Progenitor cell of endocrine pancreas (in vitro differentiated cells): ENCODE data around the gene HSPA1B. TPM values are rescaled to one million over a fixed set of nuclear protein-coding genes. Genes with fewer than 3 reads are reported as not detected.

Experiments
- DNase-seq: peaks from one replicate; pipeline ENCODE4 v3.0.0; 2021; ENCODE audit warnings: low spot score; ENCODE audit not compliant: unreplicated experiment
- H3K27ac Mint-ChIP-seq: 2 replicates; pipeline ENCODE4 v1.8.0; 2021; ENCODE audit warnings: mild to moderate bottlenecking, moderate library complexity, mixed read lengths
- H3K27me3 Mint-ChIP-seq: 2 replicates; pipeline ENCODE4 v1.8.0; 2021; ENCODE audit warnings: mixed read lengths
- H3K36me3 Mint-ChIP-seq: 2 replicates; pipeline ENCODE4 v1.8.0; 2022; ENCODE audit warnings: mixed read lengths; ENCODE audit not compliant: insufficient read depth
- H3K4me1 Mint-ChIP-seq: 2 replicates; pipeline ENCODE4 v1.8.0; 2021; ENCODE audit warnings: low read depth, mixed read lengths
- H3K4me3 Mint-ChIP-seq: 2 replicates; pipeline ENCODE4 v1.8.0; 2021; ENCODE audit warnings: low read depth, mild to moderate bottlenecking, moderate library complexity, mixed read lengths
- H3K9me3 Mint-ChIP-seq: 2 replicates; pipeline ENCODE4 v1.8.0; 2021; ENCODE audit warnings: low read depth, mixed read lengths
- long read RNA-seq: library from polyadenylated mRNA; unstranded; transcript quantifications from one replicate; pipeline ENCODE4 v2.0.0, GENCODE V29; 2020
- total RNA-seq: library from RNA; stranded (reverse); gene quantifications from 2 replicates; pipeline ENCODE4 v1.2.1, GENCODE V29; 2021
- TF ChIP-seq, protein P1 (sequence below): fragments of 200-600 bp; sonication (generic); IDR thresholded peaks from one replicate; pipeline ENCODE4 v1.5.0; 2021; ENCODE audit warnings: antibody characterized with exemption, mild to moderate bottlenecking; ENCODE audit not compliant: unreplicated experiment

HSPA1B gene
- 152 and 165 TPM in 2 replicates for total RNA-seq
- long read RNA-seq, transcript HSPA1B-201 (1 exons, 2,521 nt): major isoform, 82 of 85 reads
- long read RNA-seq, partial matches to known transcripts: 0 of 85 reads
- long read RNA-seq, other reads (novel, unspliced or antisense): 3 of 85 reads

- Mint-ChIP-seq H3K36me3 (no peaks in the 10 kb centered on the region), H3K4me3 (peak within 1 kb of the TSS; percentile 91), H3K9me3 (no peaks in the 10 kb centered on the region), H3K27me3 (no peaks in the 10 kb centered on the region), H3K27ac (peak within 1 kb of the TSS; percentile 97), H3K4me1 (peaks cover 39% of the 10 kb centered on the region)
- TF ChIP-seq, protein P1, sequence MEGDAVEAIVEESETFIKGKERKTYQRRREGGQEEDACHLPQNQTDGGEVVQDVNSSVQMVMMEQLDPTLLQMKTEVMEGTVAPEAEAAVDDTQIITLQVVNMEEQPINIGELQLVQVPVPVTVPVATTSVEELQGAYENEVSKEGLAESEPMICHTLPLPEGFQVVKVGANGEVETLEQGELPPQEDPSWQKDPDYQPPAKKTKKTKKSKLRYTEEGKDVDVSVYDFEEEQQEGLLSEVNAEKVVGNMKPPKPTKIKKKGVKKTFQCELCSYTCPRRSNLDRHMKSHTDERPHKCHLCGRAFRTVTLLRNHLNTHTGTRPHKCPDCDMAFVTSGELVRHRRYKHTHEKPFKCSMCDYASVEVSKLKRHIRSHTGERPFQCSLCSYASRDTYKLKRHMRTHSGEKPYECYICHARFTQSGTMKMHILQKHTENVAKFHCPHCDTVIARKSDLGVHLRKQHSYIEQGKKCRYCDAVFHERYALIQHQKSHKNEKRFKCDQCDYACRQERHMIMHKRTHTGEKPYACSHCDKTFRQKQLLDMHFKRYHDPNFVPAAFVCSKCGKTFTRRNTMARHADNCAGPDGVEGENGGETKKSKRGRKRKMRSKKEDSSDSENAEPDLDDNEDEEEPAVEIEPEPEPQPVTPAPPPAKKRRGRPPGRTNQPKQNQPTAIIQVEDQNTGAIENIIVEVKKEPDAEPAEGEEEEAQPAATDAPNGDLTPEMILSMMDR: no peak
- peak; percentile 94 for DNase-seq
Observed at GRCh38 chr6:31827286-31828079, at the start of gene HSPA1B. TSS of gene HSPA1B (plus strand) at chr6:31827738. CDS start at chr6:31827951, 213 bp downstream.

GRCh38 chr6:31778193-31778592, 49.3 kb upstream of the HSPA1B start:
- no peaks in the 10 kb centered on the region for H3K9me3 Mint-ChIP-seq
- H3K36me3 Mint-ChIP-seq: peaks cover 5% of the 10 kb centered on the region
- H3K27ac Mint-ChIP-seq: no peak overlapping the region
- H3K4me3 Mint-ChIP-seq: no peak overlapping the region
- H3K4me1 Mint-ChIP-seq: peaks cover 12% of the 10 kb centered on the region
- H3K27me3 Mint-ChIP-seq: no peaks in the 10 kb centered on the region
- no peak for DNase-seq
- TF ChIP-seq, protein P1: no peak

DNA sequence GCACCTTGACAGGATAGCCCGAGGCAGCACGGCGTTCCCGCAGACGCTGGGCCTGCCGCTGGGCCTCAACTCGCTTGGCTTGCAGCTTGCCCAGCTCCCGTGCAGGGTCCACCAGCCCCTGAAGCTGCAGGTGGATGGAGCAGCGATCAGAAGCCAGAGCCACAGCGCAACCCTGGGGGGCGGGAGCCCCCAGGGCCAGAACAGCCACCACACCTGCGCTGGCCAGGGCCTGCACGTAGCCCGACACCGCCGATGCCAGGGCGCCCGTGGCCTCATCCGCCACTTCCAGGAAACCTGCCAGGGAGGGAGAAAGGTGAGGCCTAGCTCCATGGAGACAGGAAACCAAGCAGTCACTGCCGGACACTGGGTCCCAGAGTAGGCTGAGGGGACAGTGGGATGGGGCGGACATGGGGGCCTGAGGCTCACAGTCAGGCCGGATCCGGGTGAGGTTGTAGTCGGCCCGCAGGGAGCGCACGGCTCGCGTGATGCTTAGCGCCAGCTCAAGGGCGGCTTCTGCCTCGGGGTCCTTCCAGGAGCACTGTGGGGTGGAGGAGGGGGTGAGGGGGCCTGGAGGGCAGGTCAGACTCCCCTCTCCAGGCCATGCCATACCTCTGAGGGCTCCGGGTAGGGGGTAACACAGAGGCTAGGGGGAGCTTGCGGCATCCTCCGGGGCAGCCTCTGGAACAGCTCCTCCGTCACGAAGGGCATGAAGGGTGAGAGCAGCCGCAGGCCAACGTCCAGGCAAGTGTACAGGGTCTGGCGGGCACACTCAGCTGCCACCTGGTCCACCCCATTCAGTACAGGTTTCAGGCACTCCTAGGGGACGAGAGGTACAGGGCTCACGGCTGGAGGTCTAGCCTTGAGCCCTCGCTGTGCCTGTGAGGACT, 48.3 kb upstream of the HSPA1B start:
- no peaks in the 10 kb centered on the region for H3K27me3 Mint-ChIP-seq
- DNase-seq: no peak
- H3K27ac Mint-ChIP-seq: no peak overlapping the region
- no peaks in the 10 kb centered on the region for H3K9me3 Mint-ChIP-seq
- peaks cover 6% of the 10 kb centered on the region for H3K36me3 Mint-ChIP-seq
- TF ChIP-seq, protein P1: no peak
- peaks cover 12% of the 10 kb centered on the region for H3K4me1 Mint-ChIP-seq
- no peak overlapping the region for H3K4me3 Mint-ChIP-seq

DNA sequence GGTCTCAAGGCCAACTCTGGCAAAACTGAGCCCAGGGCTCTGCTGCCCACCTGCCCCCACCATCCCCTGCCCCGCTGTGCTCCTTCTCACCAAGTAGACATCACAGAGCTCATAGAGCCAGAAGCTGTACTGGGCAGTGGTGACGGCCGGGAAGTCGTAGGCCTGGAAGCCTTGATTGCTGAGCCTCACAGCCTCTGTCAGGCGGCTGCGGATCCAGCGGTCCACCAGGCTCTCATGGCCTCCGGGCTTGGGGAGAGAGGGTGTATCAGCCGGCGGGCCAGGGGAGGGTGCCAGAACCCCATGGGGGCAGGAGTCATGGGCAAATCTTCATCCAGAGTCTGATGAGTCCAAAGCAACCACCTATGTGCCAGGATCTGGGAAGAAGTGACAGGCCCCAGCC, 47.6 kb upstream of the HSPA1B start:
- peaks cover 12% of the 10 kb centered on the region for H3K36me3 Mint-ChIP-seq
- DNase-seq: no peak
- H3K27ac Mint-ChIP-seq: no peak overlapping the region
- no peaks in the 10 kb centered on the region for H3K27me3 Mint-ChIP-seq
- H3K9me3 Mint-ChIP-seq: no peaks in the 10 kb centered on the region
- TF ChIP-seq, protein P1: no peak
- H3K4me1 Mint-ChIP-seq: peaks cover 12% of the 10 kb centered on the region
- H3K4me3 Mint-ChIP-seq: no peak overlapping the region
